Effector memory CD8-positive, alpha-beta T cell (primary cell): ENCODE measurements around the gene SHROOM3.
"Not testable (repeated sequence)": the region's sequence is repeated elsewhere in the genome, so short reads cannot be mapped to it uniquely, and the experiment has no call there.

Experiments
- ATAC-seq: fragments of 150-1000 bp; cut with Tn5 transposase; replicated peaks from 2 replicates; pipeline ENCODE4 v1.10.0; 2021; ENCODE audit warnings: mild to moderate bottlenecking, moderate library complexity
- DNase-seq, 3 experiments: peaks; one replicate each; pipeline ENCODE4 v3.0.0; 2021
- H3K27ac Mint-ChIP-seq, 2 donors: one replicate each; pipeline ENCODE4 v1.8.0; 2022; ENCODE audit warnings: mild to moderate bottlenecking in 2 of 2, mixed read lengths in 2 of 2, moderate library complexity in 2 of 2
- H3K27me3 Mint-ChIP-seq, 2 donors: one replicate each; pipeline ENCODE4 v1.8.0; 2022; ENCODE audit warnings: mixed read lengths in 2 of 2
- H3K36me3 Mint-ChIP-seq: one replicate; pipeline ENCODE4 v1.8.0; 2022; ENCODE audit warnings: mild to moderate bottlenecking, moderate library complexity, mixed read lengths; ENCODE audit not compliant: insufficient read depth
- H3K4me1 Mint-ChIP-seq, 2 donors: one replicate each; pipeline ENCODE4 v1.8.0; 2022; ENCODE audit warnings: low read depth in 2 of 2, mixed read lengths in 2 of 2
- H3K4me3 Mint-ChIP-seq, 2 donors: one replicate each; pipeline ENCODE4 v1.8.0; 2022; ENCODE audit warnings: mild to moderate bottlenecking in 2 of 2, mixed read lengths in 2 of 2, moderate library complexity in 2 of 2
- H3K9me3 Mint-ChIP-seq, 2 donors: one replicate each; pipeline ENCODE4 v1.8.0; 2022; ENCODE audit warnings: mixed read lengths in 2 of 2

SHROOM3 gene

GRCh38 chr4:76716020-76716419 lies 281.0 kb downstream of the SHROOM3 start:
- ATAC-seq = no peak
- H3K36me3 Mint-ChIP-seq = no peaks in the 10 kb centered on the region
- H3K27ac Mint-ChIP-seq = no peak overlapping the region
- peaks cover 0 to 2% of the 10 kb centered on the region in 2 donors for H3K4me1 Mint-ChIP-seq
- no peak overlapping the region for H3K4me3 Mint-ChIP-seq
- no peaks in the 10 kb centered on the region for H3K9me3 Mint-ChIP-seq
- DNase-seq = no peak
- peaks cover 17 to 33% of the 10 kb centered on the region in 2 donors for H3K27me3 Mint-ChIP-seq

GRCh38 chr4:76716658-76717057 lies 281.6 kb downstream of the SHROOM3 start:
- Mint-ChIP-seq H3K36me3 (no peaks in the 10 kb centered on the region), H3K27me3 (peaks cover 20 to 33% of the 10 kb centered on the region in 2 donors), H3K4me3 (no peak overlapping the region), H3K4me1 (peaks cover 0 to 2% of the 10 kb centered on the region in 2 donors), H3K9me3 (peaks cover 0 to 1% of the 10 kb centered on the region in 2 donors), H3K27ac (no peak overlapping the region)
- ATAC-seq (no peak), DNase-seq (no peak)

- H3K27ac Mint-ChIP-seq = no peak overlapping the region
- ATAC-seq (no peak), DNase-seq (no peak)
- peaks cover 0 to 2% of the 10 kb centered on the region in 2 donors for H3K4me1 Mint-ChIP-seq
- H3K36me3 Mint-ChIP-seq = no peaks in the 10 kb centered on the region
- H3K27me3 Mint-ChIP-seq = peaks cover 28 to 33% of the 10 kb centered on the region in 2 donors
- H3K4me3 Mint-ChIP-seq = no peak overlapping the region
- peaks cover 0 to 1% of the 10 kb centered on the region in 2 donors for H3K9me3 Mint-ChIP-seq
Observed at GRCh38 chr4:76717431-76717830, 282.4 kb downstream of the SHROOM3 start.

GRCh38 chr4:76718021-76718420 lies 283.0 kb downstream of the SHROOM3 start:
- Mint-ChIP-seq H3K9me3 (peaks cover 0 to 1% of the 10 kb centered on the region in 2 donors), H3K27me3 (peaks cover 29 to 33% of the 10 kb centered on the region in 2 donors), H3K27ac (no peak overlapping the region), H3K4me3 (no peak overlapping the region), H3K4me1 (peaks cover 0 to 2% of the 10 kb centered on the region in 2 donors), H3K36me3 (no peaks in the 10 kb centered on the region)
- no peak for ATAC-seq
- no peak for DNase-seq

GRCh38 chr4:76718831-76719230 lies 283.8 kb downstream of the SHROOM3 start:
- peaks cover 29 to 33% of the 10 kb centered on the region in 2 donors for H3K27me3 Mint-ChIP-seq
- DNase-seq (no peak), ATAC-seq (no peak)
- H3K36me3 Mint-ChIP-seq = no peaks in the 10 kb centered on the region
- H3K4me3 Mint-ChIP-seq = no peak overlapping the region
- peaks cover 0 to 2% of the 10 kb centered on the region in 2 donors for H3K4me1 Mint-ChIP-seq
- H3K27ac Mint-ChIP-seq = no peak overlapping the region
- H3K9me3 Mint-ChIP-seq = peaks cover 0 to 1% of the 10 kb centered on the region in 2 donors

GRCh38 chr4:76720121-76720520 lies 285.1 kb downstream of the SHROOM3 start:
- H3K4me3 Mint-ChIP-seq = no peak overlapping the region
- DNase-seq = no peak
- H3K4me1 Mint-ChIP-seq = peaks cover 0 to 2% of the 10 kb centered on the region in 2 donors
- no peak overlapping the region for H3K27ac Mint-ChIP-seq
- peaks cover 0 to 1% of the 10 kb centered on the region in 2 donors for H3K9me3 Mint-ChIP-seq
- no peak for ATAC-seq
- peaks cover 23 to 29% of the 10 kb centered on the region in 2 donors for H3K27me3 Mint-ChIP-seq
- H3K36me3 Mint-ChIP-seq = no peaks in the 10 kb centered on the region

- H3K27me3 Mint-ChIP-seq = peaks cover 30 to 38% of the 10 kb centered on the region in 2 donors
- DNase-seq, H3K4me1 Mint-ChIP-seq, H3K9me3 Mint-ChIP-seq, ATAC-seq, H3K4me3 Mint-ChIP-seq, H3K36me3 Mint-ChIP-seq, H3K27ac Mint-ChIP-seq: not testable (repeated sequence)
Observed at GRCh38 chr4:76722146-76722545, 287.1 kb downstream of the SHROOM3 start.

DNA sequence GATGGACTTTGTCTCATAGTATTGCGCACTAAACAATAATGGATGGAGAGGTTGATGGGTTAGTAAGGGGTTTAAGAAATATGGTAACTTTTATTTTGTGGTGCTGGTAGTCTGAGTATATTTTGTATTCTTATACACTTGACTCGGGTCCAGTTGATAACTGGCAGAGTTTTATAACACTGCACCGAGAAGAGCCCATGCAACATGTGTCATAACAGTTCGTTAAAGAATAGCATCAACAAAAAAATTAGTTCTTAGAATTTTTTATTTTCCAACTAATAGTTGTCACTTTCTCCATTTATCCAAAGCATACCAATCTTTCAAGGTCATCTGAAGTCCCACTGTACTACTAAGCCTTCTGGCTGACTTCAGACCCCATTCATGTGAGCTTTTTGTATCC lies 287.8 kb downstream of the SHROOM3 start:
- Mint-ChIP-seq H3K4me3 (no peak overlapping the region), H3K9me3 (peaks cover 0 to 1% of the 10 kb centered on the region in 2 donors), H3K36me3 (no peaks in the 10 kb centered on the region), H3K27ac (no peak overlapping the region), H3K27me3 (peaks cover 30 to 35% of the 10 kb centered on the region in 2 donors), H3K4me1 (no peaks in the 10 kb centered on the region)
- DNase-seq = no peak
- ATAC-seq = no peak

DNA sequence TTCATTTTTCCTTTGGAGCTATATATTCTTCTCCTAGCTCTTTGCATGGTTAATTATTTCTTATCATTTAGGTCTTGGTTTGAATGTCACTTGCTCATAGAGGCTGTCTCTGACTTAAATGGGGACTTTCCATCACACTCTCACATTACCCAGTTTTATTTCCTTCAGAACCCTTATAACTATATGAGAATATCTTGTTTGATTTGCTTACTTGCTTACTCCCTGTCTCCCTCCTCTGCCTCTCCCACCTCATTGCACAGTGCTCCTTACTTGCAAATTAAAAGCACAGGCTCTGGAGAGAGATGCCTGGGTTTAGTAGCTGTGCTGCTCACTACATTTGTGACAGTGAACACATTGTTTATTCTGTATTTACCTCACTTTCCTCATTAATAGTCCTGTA lies 288.3 kb downstream of the SHROOM3 start:
- H3K36me3 Mint-ChIP-seq = no peaks in the 10 kb centered on the region
- ATAC-seq (no peak), DNase-seq (no peak)
- H3K27me3 Mint-ChIP-seq = peaks cover 36 to 39% of the 10 kb centered on the region in 2 donors
- no peaks in the 10 kb centered on the region for H3K4me1 Mint-ChIP-seq
- H3K27ac Mint-ChIP-seq = no peak overlapping the region
- no peak overlapping the region for H3K4me3 Mint-ChIP-seq
- H3K9me3 Mint-ChIP-seq = peaks cover 0 to 1% of the 10 kb centered on the region in 2 donors

GRCh38 chr4:76723924-76724323 lies 288.9 kb downstream of the SHROOM3 start:
- H3K4me3 Mint-ChIP-seq = no peak overlapping the region
- DNase-seq = no peak
- no peaks in the 10 kb centered on the region for H3K4me1 Mint-ChIP-seq
- H3K27ac Mint-ChIP-seq = no peak overlapping the region
- H3K9me3 Mint-ChIP-seq = peaks cover 0 to 1% of the 10 kb centered on the region in 2 donors
- peaks cover 40 to 43% of the 10 kb centered on the region in 2 donors for H3K27me3 Mint-ChIP-seq
- ATAC-seq = no peak
- H3K36me3 Mint-ChIP-seq = no peaks in the 10 kb centered on the region

DNA sequence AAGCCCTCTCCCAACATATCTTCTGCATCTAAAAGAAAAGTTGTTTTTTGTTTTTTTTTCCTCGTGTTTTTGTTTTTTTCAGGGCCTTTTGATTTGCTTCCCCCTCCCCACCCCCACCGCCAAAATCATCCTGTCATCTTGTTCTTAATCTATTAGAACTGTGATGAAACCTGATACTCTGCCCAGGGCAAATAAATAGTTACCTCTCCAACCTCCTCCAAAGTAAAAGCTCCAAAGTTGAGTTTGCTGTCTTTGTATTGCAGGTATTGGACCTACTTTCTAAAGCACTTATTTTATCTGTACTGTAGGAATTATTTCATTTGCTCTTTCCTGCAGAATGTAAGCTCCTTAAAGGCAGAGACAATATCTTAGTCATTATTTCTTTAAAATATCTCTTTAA lies 290.0 kb downstream of the SHROOM3 start:
- H3K27me3 Mint-ChIP-seq = peaks cover 30 to 33% of the 10 kb centered on the region in 2 donors
- H3K4me3 Mint-ChIP-seq = no peak overlapping the region
- no peak overlapping the region for H3K27ac Mint-ChIP-seq
- DNase-seq (no peak), ATAC-seq (no peak)
- H3K36me3 Mint-ChIP-seq = no peaks in the 10 kb centered on the region
- H3K9me3 Mint-ChIP-seq = peaks cover 0 to 1% of the 10 kb centered on the region in 2 donors
- no peaks in the 10 kb centered on the region for H3K4me1 Mint-ChIP-seq

- Mint-ChIP-seq H3K9me3 (peaks cover 0 to 1% of the 10 kb centered on the region in 2 donors), H3K27me3 (peaks cover 33 to 34% of the 10 kb centered on the region in 2 donors), H3K36me3 (no peaks in the 10 kb centered on the region), H3K4me3 (no peak overlapping the region), H3K27ac (no peak overlapping the region), H3K4me1 (no peaks in the 10 kb centered on the region)
- DNase-seq (no peak), ATAC-seq (no peak)
Observed at GRCh38 chr4:76726176-76726575, 291.1 kb downstream of the SHROOM3 start.

- Mint-ChIP-seq H3K27ac (no peak overlapping the region), H3K4me3 (no peak overlapping the region), H3K27me3 (peaks cover 30 to 39% of the 10 kb centered on the region in 2 donors), H3K9me3 (no peaks in the 10 kb centered on the region), H3K4me1 (no peaks in the 10 kb centered on the region), H3K36me3 (no peaks in the 10 kb centered on the region)
- ATAC-seq = no peak
- no peak for DNase-seq
Observed at GRCh38 chr4:76726631-76727030, 291.6 kb downstream of the SHROOM3 start.

DNA sequence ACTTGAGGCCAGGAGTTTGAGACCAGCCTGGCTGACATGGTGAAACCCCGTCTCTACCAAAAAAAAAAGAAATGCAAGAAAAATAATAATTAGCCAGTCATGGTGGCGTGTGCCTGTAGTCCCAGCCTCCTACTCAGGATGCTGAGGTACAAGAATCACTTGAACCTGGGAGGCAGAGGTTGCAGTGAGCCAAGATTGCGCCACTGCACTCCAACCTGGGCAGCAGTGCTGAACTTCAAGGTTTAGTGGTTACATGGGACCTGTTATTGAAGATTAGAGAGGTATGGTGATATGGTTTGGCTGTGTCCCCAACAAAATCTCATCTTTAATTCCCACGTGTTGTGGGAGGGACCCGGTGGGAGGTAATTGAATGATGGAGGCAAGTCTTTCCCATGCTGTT lies 292.9 kb downstream of the SHROOM3 start:
- H3K4me1 Mint-ChIP-seq, H3K36me3 Mint-ChIP-seq, ATAC-seq, DNase-seq, H3K27ac Mint-ChIP-seq, H3K4me3 Mint-ChIP-seq, H3K9me3 Mint-ChIP-seq: not testable (repeated sequence)
- H3K27me3 Mint-ChIP-seq = peaks cover 21 to 47% of the 10 kb centered on the region in 2 donors

GRCh38 chr4:76729460-76729859 lies 294.4 kb downstream of the SHROOM3 start:
- H3K9me3 Mint-ChIP-seq = no peaks in the 10 kb centered on the region
- H3K27me3 Mint-ChIP-seq = peaks cover 27 to 47% of the 10 kb centered on the region in 2 donors
- DNase-seq = no peak
- no peaks in the 10 kb centered on the region for H3K4me1 Mint-ChIP-seq
- ATAC-seq = no peak
- H3K27ac Mint-ChIP-seq = no peak overlapping the region
- H3K4me3 Mint-ChIP-seq = no peak overlapping the region
- no peaks in the 10 kb centered on the region for H3K36me3 Mint-ChIP-seq
